ENCODE data around the gene SMIM32. TPM values are rescaled to one million over a fixed set of nuclear protein-coding genes. Genes with fewer than 3 reads are reported as not detected.

SMIM32 gene
- total RNA-seq, 1 experiment from 2014 or later, result 0.66 TPM

DNA sequence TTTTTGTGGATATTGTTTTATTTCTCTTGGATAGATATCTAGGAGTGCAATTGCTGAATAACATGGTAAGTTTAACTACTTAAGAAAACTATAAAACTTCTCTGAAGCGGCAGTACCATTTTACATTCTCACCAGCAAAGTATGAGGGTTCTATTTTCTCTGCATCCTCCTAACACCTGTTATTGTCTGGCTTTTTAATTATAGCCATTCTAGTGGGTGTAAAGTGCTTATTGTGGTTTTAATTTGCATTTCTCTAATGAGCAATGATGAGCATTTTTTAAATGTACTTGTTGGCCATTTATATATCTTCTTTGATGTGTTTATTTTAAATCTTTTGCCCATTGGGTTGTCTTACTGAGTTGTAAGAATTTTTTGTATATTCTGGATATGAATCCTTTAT is 28.7 kb downstream of the SMIM32 start:
- Mint-ChIP-seq H3K27me3 (ENCODE audit: insufficient read depth, unreplicated experiment) (no peaks in the 10 kb centered on the region), H3K36me3 (ENCODE audit: insufficient read depth, unreplicated experiment) (peaks cover 73% of the 10 kb centered on the region), H3K27ac (ENCODE audit: unreplicated experiment) (no peak overlapping the region), H3K4me1 (ENCODE audit: low read depth, unreplicated experiment) (peaks cover 8% of the 10 kb centered on the region), H3K9me3 (ENCODE audit: unreplicated experiment) (no peaks in the 10 kb centered on the region), H3K4me3 (ENCODE audit: unreplicated experiment) (no peak overlapping the region)
- BruUV-seq (replicated peaks), result no TSS peak
- POLR2A ChIA-PET, result no interaction called here
- Histone ChIP-seq H3K9me3 (no peaks in the 10 kb centered on the region), H3K36me3 (ENCODE audit: control insufficient read depth, insufficient read depth, low read length) (no peaks in the 10 kb centered on the region), H3K27me3 (replicated peaks; ENCODE audit: control insufficient read depth, insufficient read depth, low read length) (no peaks in the 10 kb centered on the region), H3K4me3 (ENCODE audit: low read depth, low read length) (no peak overlapping the region), H3K4me1 (peaks cover 6% of the 10 kb centered on the region; the same call in 1 of the 2 replicates)
- TF ChIP-seq, protein P1, sequence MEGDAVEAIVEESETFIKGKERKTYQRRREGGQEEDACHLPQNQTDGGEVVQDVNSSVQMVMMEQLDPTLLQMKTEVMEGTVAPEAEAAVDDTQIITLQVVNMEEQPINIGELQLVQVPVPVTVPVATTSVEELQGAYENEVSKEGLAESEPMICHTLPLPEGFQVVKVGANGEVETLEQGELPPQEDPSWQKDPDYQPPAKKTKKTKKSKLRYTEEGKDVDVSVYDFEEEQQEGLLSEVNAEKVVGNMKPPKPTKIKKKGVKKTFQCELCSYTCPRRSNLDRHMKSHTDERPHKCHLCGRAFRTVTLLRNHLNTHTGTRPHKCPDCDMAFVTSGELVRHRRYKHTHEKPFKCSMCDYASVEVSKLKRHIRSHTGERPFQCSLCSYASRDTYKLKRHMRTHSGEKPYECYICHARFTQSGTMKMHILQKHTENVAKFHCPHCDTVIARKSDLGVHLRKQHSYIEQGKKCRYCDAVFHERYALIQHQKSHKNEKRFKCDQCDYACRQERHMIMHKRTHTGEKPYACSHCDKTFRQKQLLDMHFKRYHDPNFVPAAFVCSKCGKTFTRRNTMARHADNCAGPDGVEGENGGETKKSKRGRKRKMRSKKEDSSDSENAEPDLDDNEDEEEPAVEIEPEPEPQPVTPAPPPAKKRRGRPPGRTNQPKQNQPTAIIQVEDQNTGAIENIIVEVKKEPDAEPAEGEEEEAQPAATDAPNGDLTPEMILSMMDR (IDR thresholded peaks at IDR 0.05; ENCODE audit: insufficient read depth in 1 of 2, low read depth in 1 of 2, low read length in 1 of 2, severe bottlenecking in 1 of 2, unreplicated experiment in 1 of 2), result no peak
- intact Hi-C loops (cut with micrococcal nuclease; ENCODE audit: unreplicated experiment), result no loop called here
- CTCF ChIA-PET, result no interaction called here
- DNase-seq, result no peak

DNA sequence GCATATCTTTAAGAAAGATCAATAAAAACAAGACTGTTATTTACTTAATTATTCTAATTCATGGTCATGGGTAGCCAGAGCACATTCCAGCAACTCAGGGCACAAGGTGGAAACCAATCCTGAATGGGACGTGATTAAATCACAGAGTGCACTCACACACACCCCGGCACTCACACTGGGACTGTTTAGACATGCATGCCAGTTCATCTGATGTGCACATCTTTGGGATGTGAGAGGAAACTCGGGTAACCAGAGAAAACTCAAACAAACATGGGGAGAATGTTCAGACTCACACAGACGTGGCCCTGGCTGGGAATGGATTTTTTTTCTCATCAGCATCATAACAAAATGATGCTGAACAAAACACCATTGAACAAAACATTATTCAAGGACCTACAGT is 31.0 kb downstream of the SMIM32 start:
- ChIA-PET POLR2A (no interaction called here), CTCF (no interaction called here)
- no peaks in the 10 kb centered on the region for H3K27me3 ChIP-seq (replicated peaks; ENCODE audit: control insufficient read depth, insufficient read depth, low read length)
- Mint-ChIP-seq H3K36me3 (ENCODE audit: insufficient read depth, unreplicated experiment) (peaks cover 61% of the 10 kb centered on the region), H3K9me3 (ENCODE audit: unreplicated experiment) (peaks cover 5% of the 10 kb centered on the region), H3K4me3 (ENCODE audit: unreplicated experiment) (no peak overlapping the region), H3K4me1 (ENCODE audit: low read depth, unreplicated experiment) (peaks cover 12% of the 10 kb centered on the region), H3K27me3 (ENCODE audit: insufficient read depth, unreplicated experiment) (no peaks in the 10 kb centered on the region), H3K27ac (ENCODE audit: unreplicated experiment) (no peak overlapping the region)
- peaks cover 9% of the 10 kb centered on the region for H3K4me1 ChIP-seq
- peaks cover 5% of the 10 kb centered on the region for H3K36me3 ChIP-seq (ENCODE audit: control insufficient read depth, insufficient read depth, low read length)
- intact Hi-C loops (cut with micrococcal nuclease; ENCODE audit: unreplicated experiment), result no loop called here
- TF ChIP-seq, protein P1 (IDR thresholded peaks at IDR 0.05; ENCODE audit: insufficient read depth in 1 of 2, low read depth in 1 of 2, low read length in 1 of 2, severe bottlenecking in 1 of 2, unreplicated experiment in 1 of 2), result no peak
- no peak overlapping the region for H3K4me3 ChIP-seq (ENCODE audit: low read depth, low read length)
- H3K9me3 ChIP-seq, result no peaks in the 10 kb centered on the region
- DNase-seq, result no peak
- no TSS peak for BruUV-seq (replicated peaks)

DNA sequence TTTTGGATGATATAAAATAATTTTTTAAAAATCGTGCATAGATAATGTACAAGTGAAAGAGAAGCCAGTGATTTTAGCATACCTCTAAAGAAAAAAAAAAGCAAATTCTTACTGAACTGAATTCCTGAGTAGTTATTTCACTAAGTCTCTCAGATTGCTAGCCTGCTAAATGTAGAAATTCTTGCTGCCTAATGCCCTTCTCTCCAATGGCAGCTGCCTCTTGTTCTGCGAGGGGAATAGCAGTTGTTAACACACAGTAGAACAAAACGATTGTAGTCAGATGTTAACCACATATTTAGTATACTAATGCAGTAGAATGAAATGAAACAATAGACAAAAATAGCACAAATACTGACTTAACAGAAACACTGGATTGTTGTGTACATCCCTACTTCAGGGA is 33.5 kb downstream of the SMIM32 start:
- POLR2A ChIA-PET, result no interaction called here
- H3K4me1 ChIP-seq, result peaks cover 24% of the 10 kb centered on the region
- H3K27me3 ChIP-seq (replicated peaks; ENCODE audit: control insufficient read depth, insufficient read depth, low read length), result no peaks in the 10 kb centered on the region
- H3K36me3 ChIP-seq (ENCODE audit: control insufficient read depth, insufficient read depth, low read length), result peaks cover 9% of the 10 kb centered on the region
- Mint-ChIP-seq H3K36me3 (ENCODE audit: insufficient read depth, unreplicated experiment) (peaks cover 60% of the 10 kb centered on the region), H3K27me3 (ENCODE audit: insufficient read depth, unreplicated experiment) (no peaks in the 10 kb centered on the region), H3K4me1 (ENCODE audit: low read depth, unreplicated experiment) (peaks cover 22% of the 10 kb centered on the region), H3K4me3 (ENCODE audit: unreplicated experiment) (no peak overlapping the region), H3K27ac (ENCODE audit: unreplicated experiment) (no peak overlapping the region), H3K9me3 (ENCODE audit: unreplicated experiment) (peaks cover 16% of the 10 kb centered on the region)
- no TSS peak for BruUV-seq (replicated peaks)
- DNase-seq, result no peak
- H3K4me3 ChIP-seq (ENCODE audit: low read depth, low read length), result no peak overlapping the region
- CTCF ChIA-PET, result no interaction called here
- TF ChIP-seq, protein P1 (IDR thresholded peaks at IDR 0.05; ENCODE audit: insufficient read depth in 1 of 2, low read depth in 1 of 2, low read length in 1 of 2, severe bottlenecking in 1 of 2, unreplicated experiment in 1 of 2), result no peak
- no peaks in the 10 kb centered on the region for H3K9me3 ChIP-seq
- intact Hi-C loops (cut with micrococcal nuclease; ENCODE audit: unreplicated experiment), result no loop called here

Data from Caco-2 (cell line).